Activated CD4-positive, alpha-beta T cell treated with anti-CD3 and anti-CD28 coated beads, Interleukin-2, Interleukin-6, amounts not matched to agents 100 ng/mL and 50 ng/mL, durations not matched to agents 16 hours and 8 hours (primary cell): ENCODE data around the gene ARHGAP42.
"Not testable (repeated sequence)": the region's sequence is repeated elsewhere in the genome, so short reads cannot be mapped to it uniquely, and the experiment has no call there.

Experiments
- DNase-seq: peaks from one replicate; pipeline ENCODE4 v3.0.0-alpha.2; 2020

Gene ARHGAP42, protein sequence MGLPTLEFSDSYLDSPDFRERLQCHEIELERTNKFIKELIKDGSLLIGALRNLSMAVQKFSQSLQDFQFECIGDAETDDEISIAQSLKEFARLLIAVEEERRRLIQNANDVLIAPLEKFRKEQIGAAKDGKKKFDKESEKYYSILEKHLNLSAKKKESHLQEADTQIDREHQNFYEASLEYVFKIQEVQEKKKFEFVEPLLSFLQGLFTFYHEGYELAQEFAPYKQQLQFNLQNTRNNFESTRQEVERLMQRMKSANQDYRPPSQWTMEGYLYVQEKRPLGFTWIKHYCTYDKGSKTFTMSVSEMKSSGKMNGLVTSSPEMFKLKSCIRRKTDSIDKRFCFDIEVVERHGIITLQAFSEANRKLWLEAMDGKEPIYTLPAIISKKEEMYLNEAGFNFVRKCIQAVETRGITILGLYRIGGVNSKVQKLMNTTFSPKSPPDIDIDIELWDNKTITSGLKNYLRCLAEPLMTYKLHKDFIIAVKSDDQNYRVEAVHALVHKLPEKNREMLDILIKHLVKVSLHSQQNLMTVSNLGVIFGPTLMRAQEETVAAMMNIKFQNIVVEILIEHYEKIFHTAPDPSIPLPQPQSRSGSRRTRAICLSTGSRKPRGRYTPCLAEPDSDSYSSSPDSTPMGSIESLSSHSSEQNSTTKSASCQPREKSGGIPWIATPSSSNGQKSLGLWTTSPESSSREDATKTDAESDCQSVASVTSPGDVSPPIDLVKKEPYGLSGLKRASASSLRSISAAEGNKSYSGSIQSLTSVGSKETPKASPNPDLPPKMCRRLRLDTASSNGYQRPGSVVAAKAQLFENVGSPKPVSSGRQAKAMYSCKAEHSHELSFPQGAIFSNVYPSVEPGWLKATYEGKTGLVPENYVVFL

DNA sequence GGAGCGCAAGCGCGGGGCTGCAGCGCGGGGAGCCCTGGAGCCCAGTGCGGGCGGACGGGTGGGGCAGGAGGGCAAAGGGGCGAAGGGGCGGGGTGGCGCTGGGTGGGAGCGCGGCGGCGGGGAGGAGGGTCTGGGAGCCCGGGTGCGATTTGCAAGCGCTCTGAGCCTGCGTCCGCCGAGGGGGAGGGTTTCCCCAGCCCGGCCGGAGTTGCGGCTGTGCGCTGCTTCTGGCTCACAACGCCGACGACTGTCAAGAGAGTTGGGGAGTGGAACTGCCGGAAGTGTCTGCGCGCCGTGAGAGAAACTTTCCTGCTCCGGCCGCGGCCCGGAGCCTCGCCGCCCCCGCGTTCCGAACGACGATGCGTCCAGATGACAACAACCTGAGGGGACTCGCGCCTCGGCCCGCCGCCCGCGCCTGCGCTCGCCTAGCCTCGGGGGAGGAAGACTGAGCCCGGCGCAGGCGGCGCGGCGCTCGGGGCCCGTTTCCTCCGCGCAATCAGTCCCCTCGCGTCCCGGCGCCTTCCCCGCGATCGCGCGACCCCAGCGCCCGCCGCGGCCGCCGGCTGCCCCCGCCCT, at the start of gene ARHGAP42:
Gene ARHGAP42, plus strand, starts transcription at position 235 of the 576 bp plus-strand sequence. CDS start 391 bp downstream, outside the sequence.
- peak; percentile 37 for DNase-seq

DNA sequence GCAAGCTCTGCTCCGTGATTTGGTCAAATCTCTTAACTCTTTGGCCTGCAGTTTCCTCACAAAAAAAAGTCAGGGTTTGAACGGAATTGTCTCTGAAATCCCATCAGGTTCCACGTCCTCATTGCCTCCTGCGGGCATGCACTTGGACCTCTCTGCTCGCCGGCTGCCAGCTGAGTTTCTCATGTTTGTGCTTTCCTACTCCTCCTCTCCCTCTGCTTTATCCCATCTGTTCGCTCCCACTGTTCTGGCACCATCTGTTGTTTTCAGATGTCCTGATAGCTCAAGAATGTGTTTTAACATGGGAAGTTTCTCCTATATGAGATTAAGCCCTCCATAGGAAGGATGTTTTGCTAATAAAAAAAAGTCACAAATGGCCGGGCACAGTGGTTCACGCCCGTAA, 49.4 kb upstream of the ARHGAP42 start:
- no peak for DNase-seq

DNA sequence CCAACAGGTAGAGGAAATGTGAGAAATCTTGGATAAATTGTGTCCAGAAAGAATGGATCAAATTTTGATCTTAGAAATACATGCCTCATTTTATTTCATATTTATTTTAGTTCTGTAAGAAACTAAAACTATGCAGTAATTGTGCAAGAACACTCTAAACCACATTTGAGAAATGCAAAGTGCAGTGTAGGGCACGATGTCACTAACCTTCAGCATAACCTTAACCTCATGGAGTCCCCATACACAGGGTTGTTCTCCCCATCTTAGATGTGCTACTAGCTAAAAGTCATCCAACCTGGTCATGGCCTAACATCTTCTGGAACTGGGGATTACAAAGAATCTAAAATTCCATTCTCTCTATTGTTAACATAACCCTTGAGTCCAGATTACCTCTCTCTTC, 48.4 kb upstream of the ARHGAP42 start:
- no peak for DNase-seq

DNA sequence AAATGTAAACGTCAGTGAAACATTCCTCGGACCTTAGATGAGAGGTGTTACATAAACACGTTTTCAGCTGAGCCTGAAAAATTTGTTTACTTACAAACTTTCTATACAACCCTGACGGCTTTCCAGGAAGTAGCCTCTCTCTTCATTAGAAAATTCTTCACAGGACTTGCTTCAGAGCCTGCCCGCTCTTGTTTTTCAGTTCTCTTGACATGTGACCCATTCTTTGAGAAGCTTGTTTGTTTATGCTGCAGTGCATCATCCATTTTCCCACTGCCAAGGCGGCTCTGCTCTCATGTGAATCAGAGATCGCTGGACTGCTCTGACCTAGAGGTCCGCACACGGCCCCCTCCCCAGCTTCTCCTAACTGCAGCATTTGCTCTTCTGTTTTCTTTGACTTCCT, 47.9 kb upstream of the ARHGAP42 start:
- DNase-seq = no peak

DNA sequence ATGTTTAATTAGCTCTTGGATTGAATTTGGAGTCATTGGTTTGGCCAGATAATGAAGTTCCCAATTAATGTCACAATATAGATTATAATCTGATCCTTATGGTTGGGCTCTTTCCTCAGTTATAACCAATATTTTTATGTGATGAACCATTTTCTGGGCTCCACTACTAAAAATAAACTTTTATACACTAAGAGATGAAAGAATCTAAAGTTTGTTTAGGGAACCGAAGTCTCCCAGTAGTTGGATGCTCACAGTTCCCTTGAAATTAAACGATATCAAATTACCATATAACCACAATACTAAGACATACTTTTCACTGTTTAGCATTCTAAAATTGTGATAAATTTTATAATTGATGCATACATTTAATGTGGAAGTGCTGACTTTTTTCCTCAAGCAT, 47.0 kb upstream of the ARHGAP42 start:
- DNase-seq = no peak

DNA sequence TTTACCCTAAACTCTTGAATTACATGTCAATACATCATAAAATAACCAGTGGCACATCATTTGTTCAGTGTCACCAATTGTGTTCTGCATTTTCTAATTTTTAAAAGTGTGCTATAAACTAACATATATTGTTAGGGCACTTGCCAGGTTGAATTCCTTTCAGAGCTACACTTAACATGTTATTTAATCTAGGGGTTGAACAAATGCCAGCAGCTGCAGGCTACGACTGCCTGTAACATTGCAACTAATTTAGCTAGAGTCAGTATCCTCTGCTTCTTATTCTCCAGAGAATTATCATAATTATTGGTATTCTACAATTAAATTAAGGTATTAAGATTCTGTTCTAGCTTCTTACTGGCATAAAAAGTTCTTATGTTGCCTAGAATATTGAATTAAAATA, 46.4 kb upstream of the ARHGAP42 start:
- no peak for DNase-seq

DNA sequence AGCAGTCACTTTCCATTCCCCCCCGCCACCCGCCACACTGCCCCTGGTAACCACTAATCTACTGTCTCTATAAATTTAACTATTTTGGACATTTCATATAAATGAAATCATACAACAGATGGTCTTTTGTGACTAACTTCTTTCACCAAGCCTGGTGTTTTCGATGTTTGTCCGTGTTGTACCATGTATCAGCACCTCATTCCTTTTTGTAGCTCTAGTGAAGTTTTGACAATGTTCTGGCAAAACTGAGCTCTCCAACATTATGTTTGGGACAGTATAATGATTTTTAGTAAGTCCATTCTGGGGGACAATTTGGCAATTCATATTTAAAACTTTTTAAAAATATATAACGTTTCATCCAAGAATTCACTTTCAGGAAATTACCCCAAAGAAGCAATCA, 45.6 kb upstream of the ARHGAP42 start:
- DNase-seq = no peak

DNA sequence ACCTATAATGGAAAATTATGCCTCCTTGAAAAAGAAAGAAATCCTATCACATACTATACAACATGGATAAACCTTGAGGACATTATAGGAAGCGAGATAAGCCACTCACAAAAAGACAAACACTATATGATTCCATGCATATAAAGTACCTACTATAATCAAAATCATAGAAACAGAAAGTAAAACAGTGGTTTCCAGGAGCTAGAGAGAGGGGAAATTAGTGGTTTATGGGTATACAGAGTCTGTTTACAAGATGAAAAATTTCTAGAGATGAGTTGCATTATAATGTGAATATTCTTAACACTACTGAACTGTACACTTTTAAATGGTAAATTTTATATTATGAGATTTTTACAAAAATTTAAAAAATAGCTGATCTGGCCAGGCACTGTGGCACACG, 40.5 kb upstream of the ARHGAP42 start:
- DNase-seq = no peak

DNA sequence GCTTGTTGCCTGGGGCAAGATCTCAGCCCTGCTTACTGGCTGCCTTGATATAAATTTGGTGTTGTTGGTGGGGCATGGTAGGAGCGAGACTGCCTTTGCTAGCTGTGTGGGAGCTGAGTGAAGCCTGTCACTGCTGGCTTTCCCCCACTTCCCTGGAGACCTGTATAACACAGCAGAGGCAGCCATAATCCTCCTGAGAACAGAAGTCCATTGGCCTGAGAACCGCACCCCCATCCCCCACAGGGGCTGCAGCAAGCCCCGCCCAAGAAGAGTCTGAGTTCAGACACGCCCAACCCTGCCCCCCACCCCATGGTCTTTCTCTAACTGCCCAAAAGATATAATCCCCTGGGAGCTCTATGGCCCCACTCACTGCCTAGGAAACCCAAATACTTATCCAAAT, 39.2 kb upstream of the ARHGAP42 start:
- DNase-seq = no peak

DNA sequence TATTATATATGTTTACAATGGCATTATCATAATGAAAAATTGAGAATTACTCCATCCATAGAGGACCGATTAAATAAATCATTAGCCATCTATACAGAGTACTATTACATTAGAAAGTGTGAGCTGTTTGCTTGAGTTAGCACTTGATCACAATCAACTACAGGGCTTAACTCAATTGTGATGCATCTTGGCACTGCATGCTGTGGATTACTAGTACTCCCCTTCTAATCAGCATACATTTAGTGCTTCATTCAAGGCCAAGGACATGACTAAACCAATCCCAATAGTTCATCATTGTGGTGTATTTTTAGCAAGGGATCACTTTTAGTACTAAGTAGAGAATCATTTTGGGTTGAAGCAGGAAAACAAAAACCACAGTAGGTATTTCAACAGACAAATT, 23.5 kb upstream of the ARHGAP42 start:
- DNase-seq = no peak

DNA sequence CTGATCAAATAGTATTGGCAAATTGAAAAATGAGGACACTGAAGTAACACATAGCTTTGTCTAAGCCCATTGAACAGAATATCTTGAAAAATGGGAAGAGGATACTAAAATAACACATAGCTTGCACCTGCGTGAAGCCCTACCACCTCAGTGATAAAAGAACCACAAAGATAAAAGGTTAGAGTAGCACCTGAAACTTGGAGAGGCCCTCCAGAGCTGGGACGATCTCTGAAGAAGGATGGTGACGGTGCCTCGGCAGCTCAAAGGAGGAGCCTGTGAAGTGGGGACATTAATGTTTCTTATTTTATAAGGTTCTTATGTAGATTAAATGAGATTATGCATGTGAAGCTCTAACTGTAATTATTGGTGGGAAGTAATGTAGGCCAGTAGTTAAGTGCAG, 23.1 kb upstream of the ARHGAP42 start:
- DNase-seq = no peak

DNA sequence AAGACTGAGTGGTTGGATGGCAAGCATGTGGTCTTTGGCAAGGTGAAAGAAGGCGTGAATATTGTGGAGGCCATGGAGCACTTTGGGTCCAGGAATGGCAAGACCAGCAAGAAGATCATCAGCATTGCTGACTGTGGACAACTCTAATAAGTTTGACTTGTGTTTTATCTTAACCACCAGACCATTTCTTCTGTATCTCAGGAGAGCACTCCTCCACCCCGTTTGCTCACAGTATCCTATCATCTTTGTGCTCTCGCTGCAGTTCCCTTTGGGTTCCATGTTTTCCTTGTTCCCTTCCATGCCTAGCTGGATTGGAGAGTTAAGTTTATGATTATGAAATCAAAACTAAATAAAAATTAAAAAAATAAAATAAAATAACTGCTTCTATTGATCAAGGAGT, 20.3 kb upstream of the ARHGAP42 start:
- not testable (repeated sequence) for DNase-seq

DNA sequence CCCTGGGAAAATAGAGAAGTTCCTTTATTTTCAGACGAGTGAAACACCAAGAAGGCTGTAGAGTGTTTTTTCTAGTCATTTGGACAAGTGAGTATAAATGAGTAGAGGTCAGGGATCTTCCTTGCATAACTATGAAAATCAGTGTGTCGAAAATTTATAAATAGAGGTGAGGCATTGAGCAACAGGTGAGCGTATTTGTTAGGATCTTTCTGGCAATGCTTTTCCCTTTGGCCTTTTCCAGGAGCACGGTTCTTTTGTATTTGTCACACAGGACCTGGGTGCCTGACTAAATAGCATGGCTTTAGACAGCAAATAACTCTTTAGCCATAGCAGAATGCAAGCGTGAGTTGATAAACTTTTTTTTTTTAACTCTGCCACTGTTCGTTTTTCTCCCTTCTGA, 19.6 kb upstream of the ARHGAP42 start:
- DNase-seq = no peak

DNA sequence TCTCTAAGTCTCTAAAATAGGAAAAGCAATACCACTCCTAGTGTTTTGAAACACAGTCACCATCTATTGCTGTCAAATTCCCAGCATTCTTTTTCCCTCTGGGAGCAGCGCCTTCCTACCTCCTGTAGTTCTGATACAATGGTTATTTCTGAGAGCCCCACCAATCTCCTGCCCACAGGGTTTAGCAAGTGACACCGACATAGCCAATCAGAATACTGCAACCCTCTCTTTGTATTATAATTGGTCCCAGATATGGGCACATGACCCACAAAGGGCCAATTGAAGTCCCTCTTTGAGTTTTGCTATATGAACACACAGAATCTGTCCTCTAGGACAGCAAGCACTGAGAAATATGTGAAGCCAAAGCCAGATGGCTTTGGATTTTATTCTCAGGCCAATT, 16.9 kb upstream of the ARHGAP42 start:
- no peak for DNase-seq

DNA sequence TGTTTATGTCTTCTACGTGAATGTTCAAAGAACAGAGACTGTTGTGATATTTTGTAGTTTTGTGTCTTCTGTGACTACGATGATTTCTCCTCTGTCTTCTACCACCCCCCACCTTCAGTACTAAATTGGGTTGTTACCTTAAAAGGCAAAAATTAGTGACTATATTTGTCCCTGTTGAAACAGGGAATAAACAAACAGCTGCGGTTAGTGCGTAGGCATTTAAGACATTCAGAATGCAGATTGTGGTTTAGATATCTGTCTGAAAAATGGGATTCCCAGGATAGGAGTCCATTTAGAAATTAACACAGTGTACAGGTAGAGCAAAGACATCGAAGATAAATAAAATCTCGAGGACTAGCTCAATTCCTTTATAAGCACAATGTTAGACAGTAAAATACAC, 15.6 kb upstream of the ARHGAP42 start:
- no peak for DNase-seq

DNA sequence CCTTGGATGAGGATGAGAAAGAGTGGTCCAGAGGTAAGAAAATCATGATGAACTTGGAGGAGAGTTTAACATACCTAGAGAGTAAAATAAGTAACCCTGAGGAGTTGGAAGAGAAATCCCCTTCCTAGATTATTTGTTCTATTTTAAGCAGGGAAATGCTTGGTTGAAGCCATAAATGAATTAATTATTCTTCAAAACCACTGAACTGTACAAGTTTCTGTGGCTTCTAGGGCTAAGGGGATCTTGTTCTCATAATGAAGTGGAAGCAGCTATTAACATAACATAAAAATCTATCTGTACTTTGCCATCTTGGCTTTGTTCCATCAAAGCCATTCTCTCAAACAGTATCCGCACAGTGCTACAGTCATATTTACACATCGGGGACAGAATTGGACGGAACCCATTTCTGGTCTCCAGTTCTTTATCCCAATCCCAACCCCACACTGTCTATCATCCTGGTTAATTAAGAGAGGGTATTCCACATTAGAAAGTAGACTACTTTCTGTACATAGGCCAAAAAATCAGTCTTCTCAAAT, 14.5 kb upstream of the ARHGAP42 start:
- DNase-seq = no peak

DNA sequence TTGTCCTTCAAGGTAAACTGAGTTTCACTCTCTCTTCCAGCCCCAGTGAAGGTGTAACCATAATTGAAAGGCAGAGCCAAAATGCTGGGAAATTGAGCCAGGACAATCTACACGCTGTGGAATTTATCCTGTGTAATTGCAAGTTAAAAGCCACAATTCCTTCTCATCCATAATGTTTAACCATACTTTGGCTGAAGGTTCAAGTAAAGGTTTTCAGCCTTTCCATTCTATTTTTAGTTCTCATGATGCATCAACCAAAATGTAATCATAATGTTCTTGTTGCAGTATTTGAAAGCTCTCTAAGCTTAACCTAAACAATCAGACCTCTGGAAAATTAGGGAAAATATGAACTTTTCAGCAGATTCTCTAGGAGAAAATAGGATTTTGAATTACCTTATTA, 14.0 kb upstream of the ARHGAP42 start:
- DNase-seq = no peak

DNA sequence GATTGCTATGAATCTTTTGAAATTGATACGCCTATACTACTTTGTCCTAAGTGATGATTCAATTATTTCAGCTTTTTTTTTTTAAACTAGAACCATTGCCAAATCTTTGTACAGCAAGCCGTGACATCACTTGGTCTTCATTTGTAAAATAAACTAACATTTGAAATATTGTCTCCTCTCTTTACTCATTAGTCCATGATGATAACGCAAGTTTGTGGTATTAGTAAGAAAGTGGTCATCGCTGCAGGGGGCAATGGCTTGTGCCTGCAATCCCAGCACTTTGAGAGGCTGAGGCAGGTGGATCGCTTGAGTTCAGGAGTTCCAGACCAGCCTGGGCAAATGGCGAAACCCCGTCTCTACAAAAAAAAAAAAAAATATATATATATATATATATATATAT, 12.9 kb upstream of the ARHGAP42 start:
- DNase-seq = no peak

DNA sequence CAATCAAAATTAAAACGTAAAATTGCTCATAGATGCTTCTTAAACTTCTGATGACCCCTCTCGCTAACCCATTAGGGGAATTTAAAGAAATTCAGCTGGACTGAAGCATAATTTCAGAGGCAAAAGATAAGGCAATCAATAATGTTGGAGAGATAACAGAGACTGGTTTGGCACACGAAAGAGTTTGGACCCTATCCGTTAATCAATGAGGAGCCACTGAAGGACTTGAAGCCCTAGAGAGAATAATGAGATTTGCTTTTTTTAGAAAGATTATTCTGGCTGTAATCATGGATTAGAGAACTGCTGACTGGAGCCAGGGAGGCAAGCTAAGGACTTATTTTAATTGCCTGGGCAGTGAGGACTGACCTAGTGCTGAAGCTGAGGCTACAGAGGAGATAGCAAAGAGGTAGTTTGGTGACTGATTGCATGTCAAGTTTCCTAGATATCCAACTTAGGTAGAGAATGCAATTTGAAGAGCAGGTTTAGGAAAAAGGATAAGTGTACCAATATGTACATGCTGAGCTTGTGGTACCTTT, 11.9 kb upstream of the ARHGAP42 start:
- DNase-seq = no peak

DNA sequence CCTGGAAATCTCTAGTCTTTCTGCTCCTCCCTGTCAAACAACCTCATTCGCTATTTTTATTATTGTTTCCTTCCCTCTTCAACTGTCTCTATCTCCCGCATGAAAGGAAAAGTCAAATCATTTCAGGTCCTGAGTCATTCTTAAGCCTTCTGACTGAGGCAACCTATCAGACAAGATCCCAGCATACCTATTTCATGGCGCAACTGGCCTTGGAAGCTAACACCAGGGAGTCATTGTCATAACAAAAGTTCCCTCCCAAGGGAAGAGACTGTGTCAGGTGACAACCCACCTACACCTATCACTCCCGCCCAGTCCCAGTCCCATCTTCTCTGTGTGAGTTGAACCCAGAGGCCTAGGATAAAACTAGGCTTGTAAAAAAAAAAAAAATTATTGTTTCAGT, 10.2 kb upstream of the ARHGAP42 start:
- no peak for DNase-seq

DNA sequence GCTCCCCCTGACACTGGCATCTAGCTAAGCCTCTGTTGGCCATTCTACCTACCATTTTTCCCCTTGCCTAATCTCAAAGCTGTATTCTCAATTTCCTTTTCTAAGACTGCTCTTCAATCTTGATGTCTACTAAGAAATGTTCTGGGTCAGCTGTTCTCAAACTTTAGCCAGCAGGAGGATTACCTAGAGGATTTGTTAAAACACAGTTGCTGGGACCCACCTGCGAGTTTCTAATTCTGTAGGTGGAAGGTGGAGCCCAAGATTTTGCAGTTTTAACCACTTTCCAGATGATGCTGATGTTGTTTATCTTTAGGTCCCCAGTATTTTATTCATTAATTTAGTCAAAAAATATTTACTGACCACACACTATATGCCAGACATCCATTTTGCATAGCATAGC, 9.3 kb upstream of the ARHGAP42 start:
- DNase-seq = no peak

DNA sequence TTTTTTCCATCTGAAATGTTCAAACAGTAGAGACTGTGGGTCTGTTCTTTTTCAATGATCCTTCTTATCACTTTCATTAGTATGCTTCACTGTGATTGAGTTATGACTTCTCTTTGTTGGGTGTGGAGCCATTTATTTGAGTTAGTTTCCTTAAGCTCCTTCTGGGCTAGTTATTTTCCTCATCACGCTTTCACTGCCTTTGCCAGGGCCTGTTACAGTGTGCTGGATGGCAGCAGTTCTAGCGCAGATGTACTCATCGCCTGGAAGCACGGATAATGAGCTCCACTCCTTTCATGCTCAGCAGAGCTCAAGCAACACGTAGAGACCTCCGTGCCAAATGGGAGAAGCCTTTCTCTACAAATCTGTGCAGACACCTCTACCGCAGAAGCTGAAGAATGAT, 7.0 kb upstream of the ARHGAP42 start:
- no peak for DNase-seq

DNA sequence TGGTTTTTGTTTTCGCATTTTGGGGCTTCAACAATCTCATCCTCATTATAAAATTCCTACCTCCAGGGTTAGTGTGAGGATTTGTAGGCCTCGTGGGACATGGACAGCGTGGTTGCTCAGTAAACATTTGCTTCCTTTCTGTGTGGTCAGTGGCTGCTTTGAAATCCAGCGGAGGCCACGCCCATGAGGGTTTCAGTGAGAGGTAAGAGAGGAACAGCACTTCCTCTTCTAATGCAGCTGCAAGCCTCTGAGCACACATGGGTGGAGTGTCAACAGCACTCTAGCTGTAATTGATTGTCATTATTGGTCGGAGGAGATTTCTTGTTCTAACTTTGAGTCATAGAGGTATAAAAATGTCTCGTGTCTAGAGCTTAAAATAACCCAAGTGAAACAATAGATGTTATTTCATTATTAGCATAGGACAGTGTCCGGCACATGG, 6.0 kb upstream of the ARHGAP42 start:
- peak; percentile 14 for DNase-seq
